Activated CD4-positive, alpha-beta memory T cell treated with anti-CD3 and anti-CD28 coated beads for 36 hours (primary cell): ENCODE measurements around the gene CHPT1. TPM values are rescaled to one million over a fixed set of nuclear protein-coding genes. Genes with fewer than 3 reads are reported as not detected.
"Not testable (repeated sequence)": the region's sequence is repeated elsewhere in the genome, so short reads cannot be mapped to it uniquely, and the experiment has no call there.

Source experiments
- CTCF ChIA-PET: fragments of 350-600 bp; sonication (Branson Sonifier 250); formaldehyde crosslinking; loops from one replicate; lab custom pipeline; 2021; ENCODE audit warnings: antibody characterized with exemption, inconsistent platforms; lab: Charles Lee
- POLR2A ChIA-PET: fragments of 350-600 bp; sonication (Branson Sonifier 250); formaldehyde crosslinking; loops from one replicate; lab custom pipeline; 2021; ENCODE audit warnings: antibody characterized with exemption; lab: Charles Lee
- DNase-seq: peaks from one replicate; pipeline ENCODE4 v3.0.0-alpha.2; 2020
- H3K27ac Mint-ChIP-seq: one replicate; pipeline ENCODE4 v1.8.0; 2021; ENCODE audit warnings: mixed read lengths
- H3K27me3 Mint-ChIP-seq: one replicate; pipeline ENCODE4 v1.8.0; 2021; ENCODE audit warnings: mixed read lengths
- H3K36me3 Mint-ChIP-seq: one replicate; pipeline ENCODE4 v1.8.0; 2021; ENCODE audit warnings: mixed read lengths
- H3K4me1 Mint-ChIP-seq: one replicate; pipeline ENCODE4 v1.8.0; 2021; ENCODE audit warnings: low read depth, mixed read lengths
- H3K4me3 Mint-ChIP-seq: one replicate; pipeline ENCODE4 v1.8.0; 2021; ENCODE audit warnings: mild to moderate bottlenecking, mixed read lengths
- H3K9me3 Mint-ChIP-seq: one replicate; pipeline ENCODE4 v1.8.0; 2021; ENCODE audit warnings: mixed read lengths
- intact Hi-C: fragments of 100-400 bp; cut with micrococcal nuclease; formaldehyde crosslinking; loops from one replicate; pipeline ENCODE4 v1.15.1; 2023
- total RNA-seq, 2 experiments: library from RNA; stranded (reverse); gene quantifications; one replicate each; pipeline ENCODE4 v1.2.3, GENCODE V29; 2021

Gene CHPT1
- total RNA-seq = 10 to 100 TPM; 20.6 to 23.0 TPM

- ChIA-PET POLR2A (no interaction called here), CTCF (interaction anchor here (0.6 to 2.5 kb wide), 2 partner anchors 133 to 140 kb away, joined by 4 to 8 read pairs; partner anchors contain the start of gene GNPTAB)
- Mint-ChIP-seq H3K36me3 (peaks cover 3% of the 10 kb centered on the region), H3K27me3 (no peaks in the 10 kb centered on the region), H3K9me3 (no peaks in the 10 kb centered on the region), H3K4me1 (peaks cover 39% of the 10 kb centered on the region), H3K4me3 (peak within 1 kb of the TSS; percentile 88), H3K27ac (peak within 1 kb of the TSS; percentile 61)
- DNase-seq = peak; percentile 74
- intact Hi-C loops = loop anchor here (2.0 to 5.0 kb wide), 3 partner anchors 133 to 425 kb away; partner anchors contain the start of genes GNPTAB, NUP37, PARPBP and WASHC3
These were observed at the start of gene CHPT1 for GRCh38 chr12:101697197-101697929. Gene CHPT1 (plus strand): TSS chr12:101697640. CDS start chr12:101697862, 222 bp downstream.

GRCh38 chr12:101647711-101648110 lies 49.7 kb upstream of the CHPT1 start:
- Mint-ChIP-seq H3K36me3 (no peaks in the 10 kb centered on the region), H3K9me3 (no peaks in the 10 kb centered on the region), H3K27ac (no peak overlapping the region), H3K4me1 (no peaks in the 10 kb centered on the region), H3K4me3 (no peak overlapping the region), H3K27me3 (peaks cover 13% of the 10 kb centered on the region)
- DNase-seq = no peak
- intact Hi-C loops = no loop called here
- POLR2A ChIA-PET = no interaction called here
- CTCF ChIA-PET = no interaction called here

GRCh38 chr12:101648195-101648594 lies 49.2 kb upstream of the CHPT1 start:
- H3K27me3 Mint-ChIP-seq = peaks cover 11% of the 10 kb centered on the region

GRCh38 chr12:101650346-101651117 lies 46.9 kb upstream of the CHPT1 start:
- ChIA-PET CTCF (no interaction called here), POLR2A (no interaction called here)
- H3K9me3 Mint-ChIP-seq = no peaks in the 10 kb centered on the region
- no peak overlapping the region for H3K4me3 Mint-ChIP-seq
- no peak overlapping the region for H3K27ac Mint-ChIP-seq
- intact Hi-C loops = no loop called here
- H3K27me3 Mint-ChIP-seq = peaks cover 13% of the 10 kb centered on the region
- no peaks in the 10 kb centered on the region for H3K36me3 Mint-ChIP-seq
- DNase-seq = no peak
- H3K4me1 Mint-ChIP-seq = no peaks in the 10 kb centered on the region

More at GRCh38 chr12:101648195-101648594, 49.2 kb upstream of the CHPT1 start:
- no peak overlapping the region for H3K27ac Mint-ChIP-seq
- H3K4me3 Mint-ChIP-seq = no peak overlapping the region
- POLR2A ChIA-PET = no interaction called here
- no peaks in the 10 kb centered on the region for H3K4me1 Mint-ChIP-seq
- DNase-seq = no peak
- no peaks in the 10 kb centered on the region for H3K36me3 Mint-ChIP-seq
- no peaks in the 10 kb centered on the region for H3K9me3 Mint-ChIP-seq
- intact Hi-C loops = no loop called here
- CTCF ChIA-PET = no interaction called here

- Mint-ChIP-seq H3K4me3 (no peak overlapping the region), H3K27me3 (peaks cover 12% of the 10 kb centered on the region), H3K4me1 (no peaks in the 10 kb centered on the region), H3K36me3 (no peaks in the 10 kb centered on the region), H3K9me3 (no peaks in the 10 kb centered on the region), H3K27ac (no peak overlapping the region)
- POLR2A ChIA-PET = no interaction called here
- intact Hi-C loops = no loop called here
- no peak for DNase-seq
- CTCF ChIA-PET = no interaction called here
These were observed 44.4 kb upstream of the CHPT1 start for GRCh38 chr12:101653030-101653429.

GRCh38 chr12:101653503-101653902 lies 43.9 kb upstream of the CHPT1 start:
- CTCF ChIA-PET = no interaction called here
- no peaks in the 10 kb centered on the region for H3K36me3 Mint-ChIP-seq

GRCh38 chr12:101654442-101654841 lies 43.0 kb upstream of the CHPT1 start:
- Mint-ChIP-seq H3K36me3 (no peaks in the 10 kb centered on the region), H3K9me3 (no peaks in the 10 kb centered on the region), H3K27ac (no peak overlapping the region), H3K4me3 (no peak overlapping the region), H3K27me3 (peaks cover 8% of the 10 kb centered on the region), H3K4me1 (no peaks in the 10 kb centered on the region)
- intact Hi-C loops = no loop called here
- no peak for DNase-seq
- CTCF ChIA-PET = no interaction called here
- POLR2A ChIA-PET = no interaction called here

More at GRCh38 chr12:101653503-101653902, 43.9 kb upstream of the CHPT1 start:
- POLR2A ChIA-PET = no interaction called here
- Mint-ChIP-seq H3K4me3 (no peak overlapping the region), H3K4me1 (no peaks in the 10 kb centered on the region), H3K9me3 (no peaks in the 10 kb centered on the region), H3K27ac (no peak overlapping the region), H3K27me3 (peaks cover 12% of the 10 kb centered on the region)
- intact Hi-C loops = no loop called here
- no peak for DNase-seq

- H3K27me3 Mint-ChIP-seq = peaks cover 7% of the 10 kb centered on the region
- intact Hi-C loops = no loop called here
- no peaks in the 10 kb centered on the region for H3K9me3 Mint-ChIP-seq
- H3K4me1 Mint-ChIP-seq = no peaks in the 10 kb centered on the region
- ChIA-PET CTCF (no interaction called here), POLR2A (no interaction called here)
- DNase-seq = no peak
- H3K36me3 Mint-ChIP-seq = no peaks in the 10 kb centered on the region
- no peak overlapping the region for H3K4me3 Mint-ChIP-seq
- H3K27ac Mint-ChIP-seq = no peak overlapping the region
These were observed 42.0 kb upstream of the CHPT1 start for GRCh38 chr12:101655393-101655792.

GRCh38 chr12:101660662-101661061 lies 36.8 kb upstream of the CHPT1 start:
- DNase-seq, H3K4me1 Mint-ChIP-seq, intact Hi-C loops, POLR2A ChIA-PET, H3K27me3 Mint-ChIP-seq, H3K27ac Mint-ChIP-seq, CTCF ChIA-PET, H3K9me3 Mint-ChIP-seq, H3K36me3 Mint-ChIP-seq, H3K4me3 Mint-ChIP-seq: not testable (repeated sequence)

GRCh38 chr12:101663298-101663697 lies 34.1 kb upstream of the CHPT1 start:
- Mint-ChIP-seq H3K9me3 (no peaks in the 10 kb centered on the region), H3K4me3 (no peak overlapping the region), H3K36me3 (no peaks in the 10 kb centered on the region), H3K4me1 (no peaks in the 10 kb centered on the region), H3K27me3 (peaks cover 9% of the 10 kb centered on the region), H3K27ac (no peak overlapping the region)
- ChIA-PET CTCF (interaction anchor here (0.7 kb wide), 1 partner anchor 113 kb away, joined by 3 read pairs; no protein-coding TSS in a partner anchor), POLR2A (no interaction called here)
- intact Hi-C loops = no loop called here
- DNase-seq = no peak

- Mint-ChIP-seq H3K4me1 (no peaks in the 10 kb centered on the region), H3K9me3 (no peaks in the 10 kb centered on the region), H3K36me3 (no peaks in the 10 kb centered on the region), H3K4me3 (no peak overlapping the region), H3K27me3 (peaks cover 9% of the 10 kb centered on the region), H3K27ac (no peak overlapping the region)
- intact Hi-C loops = no loop called here
- ChIA-PET POLR2A (no interaction called here), CTCF (no interaction called here)
- DNase-seq = no peak
These were observed 32.4 kb upstream of the CHPT1 start for GRCh38 chr12:101664992-101665391.

GRCh38 chr12:101666052-101666728 lies 31.2 kb upstream of the CHPT1 start:
- Mint-ChIP-seq H3K9me3 (no peaks in the 10 kb centered on the region), H3K36me3 (no peaks in the 10 kb centered on the region), H3K27me3 (peaks cover 9% of the 10 kb centered on the region), H3K4me3 (no peak overlapping the region), H3K27ac (no peak overlapping the region), H3K4me1 (peaks cover 11% of the 10 kb centered on the region)
- intact Hi-C loops = no loop called here
- DNase-seq = no peak
- ChIA-PET CTCF (interaction anchor here (0.9 to 1.0 kb wide), 2 partner anchors 10 to 174 kb away, joined by 3 read pairs; no protein-coding TSS in a partner anchor), POLR2A (no interaction called here)
